ENCODE results near the gene LRAT.

- TF ChIP-seq JUNB (IDR thresholded peaks at IDR 0.05; ENCODE audit: unreplicated experiment) (no peak), POLR2AphosphoS5 (IDR thresholded peaks at IDR 0.05; ENCODE audit: low read depth) (no peak), CREB1 (CRISPR knock-in tag; IDR thresholded peaks at IDR 0.05; ENCODE audit: low read depth) (no peak), REST (IDR thresholded peaks at IDR 0.05; ENCODE audit: unreplicated experiment) (no peak)
- TF ChIP-seq, protein P1, sequence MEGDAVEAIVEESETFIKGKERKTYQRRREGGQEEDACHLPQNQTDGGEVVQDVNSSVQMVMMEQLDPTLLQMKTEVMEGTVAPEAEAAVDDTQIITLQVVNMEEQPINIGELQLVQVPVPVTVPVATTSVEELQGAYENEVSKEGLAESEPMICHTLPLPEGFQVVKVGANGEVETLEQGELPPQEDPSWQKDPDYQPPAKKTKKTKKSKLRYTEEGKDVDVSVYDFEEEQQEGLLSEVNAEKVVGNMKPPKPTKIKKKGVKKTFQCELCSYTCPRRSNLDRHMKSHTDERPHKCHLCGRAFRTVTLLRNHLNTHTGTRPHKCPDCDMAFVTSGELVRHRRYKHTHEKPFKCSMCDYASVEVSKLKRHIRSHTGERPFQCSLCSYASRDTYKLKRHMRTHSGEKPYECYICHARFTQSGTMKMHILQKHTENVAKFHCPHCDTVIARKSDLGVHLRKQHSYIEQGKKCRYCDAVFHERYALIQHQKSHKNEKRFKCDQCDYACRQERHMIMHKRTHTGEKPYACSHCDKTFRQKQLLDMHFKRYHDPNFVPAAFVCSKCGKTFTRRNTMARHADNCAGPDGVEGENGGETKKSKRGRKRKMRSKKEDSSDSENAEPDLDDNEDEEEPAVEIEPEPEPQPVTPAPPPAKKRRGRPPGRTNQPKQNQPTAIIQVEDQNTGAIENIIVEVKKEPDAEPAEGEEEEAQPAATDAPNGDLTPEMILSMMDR (conservative IDR thresholded peaks at IDR 0.05; ENCODE audit: low read depth in 2 of 2): no peak
These were observed 34.5 kb downstream of the LRAT start for GRCh38 chr4:154778264-154778663.
